Testis (tissue), 2 donors: ENCODE results near the gene EEF2.

Experiments used
- POLR2A ChIP-seq: fragments of 450-650 bp; IDR thresholded peaks from one replicate; pipeline ENCODE4 v1.6.1; 2017; ENCODE audit warnings: antibody characterized with exemption, mild to moderate bottlenecking, moderate library complexity
- TF ChIP-seq, protein P1 (sequence below), 3 experiments: fragments of 450-650 bp in 2 of 3; fragments of 200-600 bp in 1 of 3; sonication (generic) in 1 of 3; IDR thresholded peaks; one replicate each; pipeline ENCODE4 v1.5.1; 2016 to 2019; ENCODE audit warnings: antibody characterized with exemption in 3 of 3, mild to moderate bottlenecking in 2 of 3, moderate library complexity in 1 of 3

GRCh38 chr19:4030552-4030951, 45.3 kb upstream of the EEF2 start:
- TF ChIP-seq POLR2A = no peak
- TF ChIP-seq, protein P1, sequence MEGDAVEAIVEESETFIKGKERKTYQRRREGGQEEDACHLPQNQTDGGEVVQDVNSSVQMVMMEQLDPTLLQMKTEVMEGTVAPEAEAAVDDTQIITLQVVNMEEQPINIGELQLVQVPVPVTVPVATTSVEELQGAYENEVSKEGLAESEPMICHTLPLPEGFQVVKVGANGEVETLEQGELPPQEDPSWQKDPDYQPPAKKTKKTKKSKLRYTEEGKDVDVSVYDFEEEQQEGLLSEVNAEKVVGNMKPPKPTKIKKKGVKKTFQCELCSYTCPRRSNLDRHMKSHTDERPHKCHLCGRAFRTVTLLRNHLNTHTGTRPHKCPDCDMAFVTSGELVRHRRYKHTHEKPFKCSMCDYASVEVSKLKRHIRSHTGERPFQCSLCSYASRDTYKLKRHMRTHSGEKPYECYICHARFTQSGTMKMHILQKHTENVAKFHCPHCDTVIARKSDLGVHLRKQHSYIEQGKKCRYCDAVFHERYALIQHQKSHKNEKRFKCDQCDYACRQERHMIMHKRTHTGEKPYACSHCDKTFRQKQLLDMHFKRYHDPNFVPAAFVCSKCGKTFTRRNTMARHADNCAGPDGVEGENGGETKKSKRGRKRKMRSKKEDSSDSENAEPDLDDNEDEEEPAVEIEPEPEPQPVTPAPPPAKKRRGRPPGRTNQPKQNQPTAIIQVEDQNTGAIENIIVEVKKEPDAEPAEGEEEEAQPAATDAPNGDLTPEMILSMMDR (IDR thresholded peaks at IDR 0.05) = no peak
